Stimulated activated CD4-positive, alpha-beta T cell treated with anti-CD3 and anti-CD28 coated beads, Interleukin-12 subunit alpha, Interleukin-12 subunit beta, amount 100 ng/mL, for 24 hours (primary cell): ENCODE data around the gene POSTN.
"Not testable (repeated sequence)": the region's sequence is repeated elsewhere in the genome, so short reads cannot be mapped to it uniquely, and the experiment has no call there.

ENCODE experiments used
- DNase-seq, 2 experiments: peaks; one replicate each; pipeline ENCODE4 v3.0.0-alpha.2; 2020; ENCODE audit warnings: low read depth in 2 of 2

The POSTN gene

GRCh38 chr13:37597477-37598025 lies 1.0 kb downstream of the POSTN start:
- DNase-seq: no peak

- no peak for DNase-seq
These were observed 1.8 kb downstream of the POSTN start for GRCh38 chr13:37596805-37597204.

- DNase-seq: no peak
These were observed 3.4 kb downstream of the POSTN start for GRCh38 chr13:37595162-37595561.

- no peak for DNase-seq
These were observed 4.0 kb downstream of the POSTN start for GRCh38 chr13:37594550-37594949.

- not testable (repeated sequence) for DNase-seq
These were observed 9.2 kb downstream of the POSTN start for GRCh38 chr13:37589381-37589780.

GRCh38 chr13:37587236-37587635 lies 11.3 kb downstream of the POSTN start:
- DNase-seq: no peak

- DNase-seq: no peak
These were observed 12.4 kb downstream of the POSTN start for GRCh38 chr13:37586164-37586563.

GRCh38 chr13:37585541-37585940 lies 13.0 kb downstream of the POSTN start:
- no peak for DNase-seq

GRCh38 chr13:37576601-37577000 lies 22.0 kb downstream of the POSTN start:
- DNase-seq: no peak

- DNase-seq: no peak
These were observed 33.1 kb downstream of the POSTN start for GRCh38 chr13:37565425-37565824.

- DNase-seq: no peak
These were observed 37.5 kb downstream of the POSTN start for GRCh38 chr13:37561031-37561430.

- DNase-seq: no peak
These were observed 38.0 kb downstream of the POSTN start for GRCh38 chr13:37560526-37560925.

- not testable (repeated sequence) for DNase-seq
These were observed 39.8 kb downstream of the POSTN start for GRCh38 chr13:37558766-37559165.

- DNase-seq: no peak
These were observed 52.5 kb downstream of the POSTN start for GRCh38 chr13:37546087-37546486.

- DNase-seq: no peak
These were observed 53.6 kb downstream of the POSTN start for GRCh38 chr13:37544995-37545394.

- DNase-seq: no peak
These were observed 58.5 kb downstream of the POSTN start for GRCh38 chr13:37539976-37540605.

- no peak for DNase-seq
These were observed 59.4 kb downstream of the POSTN start for GRCh38 chr13:37539170-37539569.

- no peak for DNase-seq
These were observed 63.1 kb downstream of the POSTN start for GRCh38 chr13:37535501-37535900.

GRCh38 chr13:37534676-37535075 lies 63.9 kb downstream of the POSTN start:
- DNase-seq: no peak

- no peak for DNase-seq
These were observed 64.4 kb downstream of the POSTN start for GRCh38 chr13:37534181-37534580.

- no peak for DNase-seq
These were observed 67.5 kb downstream of the POSTN start for GRCh38 chr13:37531049-37531448.

GRCh38 chr13:37529751-37530385 lies 68.7 kb downstream of the POSTN start:
- no peak for DNase-seq

- DNase-seq: no peak
These were observed 71.7 kb downstream of the POSTN start for GRCh38 chr13:37526710-37527473.
